ENCODE measurements around the gene ZNF341.

The ZNF341 gene

DNA sequence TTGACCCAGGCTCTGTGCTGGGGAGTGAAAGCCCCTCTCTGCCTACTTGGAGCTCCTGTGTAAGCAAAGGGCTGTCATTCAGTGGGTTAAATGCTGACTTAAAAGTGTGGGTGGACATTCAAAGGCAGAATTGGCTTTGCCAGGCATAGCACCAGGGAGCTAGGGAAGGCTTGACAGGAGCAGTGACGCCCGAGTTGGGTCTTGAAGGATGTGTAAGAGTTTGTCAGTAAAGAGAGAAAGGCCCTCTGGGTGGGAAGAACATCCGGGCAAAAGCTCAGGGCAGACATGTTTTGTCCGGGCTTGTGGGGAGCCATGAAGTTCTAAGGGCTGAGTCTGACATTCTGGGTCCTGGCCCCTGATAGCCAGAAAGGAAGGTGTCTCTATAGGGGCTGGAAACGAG, 51.5 kb downstream of the ZNF341 start:
- Histone ChIP-seq H3K27me3 (replicated peaks) (no peaks in the 10 kb centered on the region), H3K4me3 (ENCODE audit: low read depth, low read length) (no peak overlapping the region), H3K27ac (no peak overlapping the region), H3K36me3 (replicated peaks) (no peaks in the 10 kb centered on the region)
- TF ChIP-seq, protein P1, sequence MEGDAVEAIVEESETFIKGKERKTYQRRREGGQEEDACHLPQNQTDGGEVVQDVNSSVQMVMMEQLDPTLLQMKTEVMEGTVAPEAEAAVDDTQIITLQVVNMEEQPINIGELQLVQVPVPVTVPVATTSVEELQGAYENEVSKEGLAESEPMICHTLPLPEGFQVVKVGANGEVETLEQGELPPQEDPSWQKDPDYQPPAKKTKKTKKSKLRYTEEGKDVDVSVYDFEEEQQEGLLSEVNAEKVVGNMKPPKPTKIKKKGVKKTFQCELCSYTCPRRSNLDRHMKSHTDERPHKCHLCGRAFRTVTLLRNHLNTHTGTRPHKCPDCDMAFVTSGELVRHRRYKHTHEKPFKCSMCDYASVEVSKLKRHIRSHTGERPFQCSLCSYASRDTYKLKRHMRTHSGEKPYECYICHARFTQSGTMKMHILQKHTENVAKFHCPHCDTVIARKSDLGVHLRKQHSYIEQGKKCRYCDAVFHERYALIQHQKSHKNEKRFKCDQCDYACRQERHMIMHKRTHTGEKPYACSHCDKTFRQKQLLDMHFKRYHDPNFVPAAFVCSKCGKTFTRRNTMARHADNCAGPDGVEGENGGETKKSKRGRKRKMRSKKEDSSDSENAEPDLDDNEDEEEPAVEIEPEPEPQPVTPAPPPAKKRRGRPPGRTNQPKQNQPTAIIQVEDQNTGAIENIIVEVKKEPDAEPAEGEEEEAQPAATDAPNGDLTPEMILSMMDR (IDR thresholded peaks at IDR 0.05; ENCODE audit: low read depth, low read length, missing control alignments) = no peak
- in situ Hi-C loops (cut with HindIII; ENCODE audit: low pct_ligation_motif_present, low sequenced_read_pairs) = no loop called here
- no peak for DNase-seq

DNA sequence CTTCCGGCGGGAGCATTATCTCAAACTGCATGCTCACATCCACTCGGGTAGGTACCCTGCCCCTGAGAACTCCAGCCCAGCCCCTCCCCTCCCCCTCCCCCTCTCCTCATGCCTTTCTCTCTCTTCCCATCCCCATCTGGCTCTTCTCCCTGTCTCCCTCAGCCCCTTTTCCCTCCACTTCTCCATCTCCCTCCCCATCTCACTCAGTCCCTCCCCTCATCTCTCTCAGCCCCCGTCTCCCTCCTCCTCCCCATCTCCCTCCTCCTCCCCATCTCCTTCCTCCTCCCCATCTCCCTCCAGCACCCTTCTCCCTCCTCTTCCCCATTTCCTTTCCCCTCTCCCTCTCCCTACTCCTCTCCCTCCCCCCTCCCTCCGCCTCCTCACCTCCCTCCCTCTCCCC, 52.0 kb downstream of the ZNF341 start:
- no peaks in the 10 kb centered on the region for H3K27me3 ChIP-seq (replicated peaks)
- TF ChIP-seq, protein P1 (IDR thresholded peaks at IDR 0.05; ENCODE audit: low read depth, low read length, missing control alignments) = no peak
- no peak overlapping the region for H3K4me3 ChIP-seq (ENCODE audit: low read depth, low read length)
- in situ Hi-C loops (cut with HindIII; ENCODE audit: low pct_ligation_motif_present, low sequenced_read_pairs) = no loop called here
- no peak for DNase-seq
- no peaks in the 10 kb centered on the region for H3K36me3 ChIP-seq (replicated peaks)
- H3K27ac ChIP-seq = no peak overlapping the region

DNA sequence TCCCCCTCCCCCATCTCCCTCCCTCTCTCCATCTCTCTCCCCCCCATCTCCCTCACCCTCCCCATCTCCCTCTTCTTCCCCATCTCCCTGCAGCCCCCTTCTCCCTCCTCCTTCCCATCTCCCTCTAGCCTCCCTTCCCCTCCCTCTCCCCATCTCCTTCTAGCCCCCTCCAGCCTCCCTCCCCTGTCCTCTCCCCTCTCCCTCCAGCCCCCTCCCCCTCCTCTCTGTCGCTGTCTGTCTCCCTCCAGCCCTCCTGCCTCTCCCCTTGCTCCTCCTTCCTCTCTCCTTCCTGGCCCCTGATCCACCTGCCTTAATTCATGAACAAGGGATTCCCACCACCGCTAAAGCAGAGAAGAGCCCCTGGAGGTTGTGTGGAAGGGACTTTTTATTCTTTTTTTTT, 52.4 kb downstream of the ZNF341 start:
- Histone ChIP-seq H3K36me3 (replicated peaks) (no peaks in the 10 kb centered on the region), H3K27ac (no peak overlapping the region), H3K4me3 (ENCODE audit: low read depth, low read length) (no peak overlapping the region), H3K27me3 (replicated peaks) (no peaks in the 10 kb centered on the region)
- TF ChIP-seq, protein P1 (IDR thresholded peaks at IDR 0.05; ENCODE audit: low read depth, low read length, missing control alignments) = no peak
- no peak for DNase-seq
- in situ Hi-C loops (cut with HindIII; ENCODE audit: low pct_ligation_motif_present, low sequenced_read_pairs) = no loop called here

DNA sequence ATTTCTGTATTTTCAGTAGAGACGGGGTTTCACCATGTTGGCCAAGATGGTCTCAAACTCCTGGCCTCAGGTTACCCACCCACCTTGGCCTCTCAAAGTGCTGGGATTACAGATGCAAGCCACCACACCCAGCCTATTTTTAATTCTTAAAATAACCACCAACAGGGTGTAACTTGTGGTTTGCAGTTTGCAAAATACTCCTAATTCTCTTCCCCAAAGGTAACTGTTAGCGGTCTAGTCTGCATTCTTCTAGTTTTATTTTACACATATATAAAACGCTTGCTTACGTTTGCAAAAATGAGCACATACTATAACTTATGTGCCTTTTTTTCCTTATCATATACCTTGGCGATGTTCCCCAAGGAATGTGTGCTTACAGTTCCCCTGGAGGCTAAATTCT, 53.7 kb downstream of the ZNF341 start:
- no peak overlapping the region for H3K4me3 ChIP-seq (ENCODE audit: low read depth, low read length)
- DNase-seq = no peak
- H3K27me3 ChIP-seq (replicated peaks) = no peaks in the 10 kb centered on the region
- H3K27ac ChIP-seq = no peak overlapping the region
- TF ChIP-seq, protein P1 (IDR thresholded peaks at IDR 0.05; ENCODE audit: low read depth, low read length, missing control alignments) = no peak
- in situ Hi-C loops (cut with HindIII; ENCODE audit: low pct_ligation_motif_present, low sequenced_read_pairs) = no loop called here
- H3K36me3 ChIP-seq (replicated peaks) = no peaks in the 10 kb centered on the region

DNA sequence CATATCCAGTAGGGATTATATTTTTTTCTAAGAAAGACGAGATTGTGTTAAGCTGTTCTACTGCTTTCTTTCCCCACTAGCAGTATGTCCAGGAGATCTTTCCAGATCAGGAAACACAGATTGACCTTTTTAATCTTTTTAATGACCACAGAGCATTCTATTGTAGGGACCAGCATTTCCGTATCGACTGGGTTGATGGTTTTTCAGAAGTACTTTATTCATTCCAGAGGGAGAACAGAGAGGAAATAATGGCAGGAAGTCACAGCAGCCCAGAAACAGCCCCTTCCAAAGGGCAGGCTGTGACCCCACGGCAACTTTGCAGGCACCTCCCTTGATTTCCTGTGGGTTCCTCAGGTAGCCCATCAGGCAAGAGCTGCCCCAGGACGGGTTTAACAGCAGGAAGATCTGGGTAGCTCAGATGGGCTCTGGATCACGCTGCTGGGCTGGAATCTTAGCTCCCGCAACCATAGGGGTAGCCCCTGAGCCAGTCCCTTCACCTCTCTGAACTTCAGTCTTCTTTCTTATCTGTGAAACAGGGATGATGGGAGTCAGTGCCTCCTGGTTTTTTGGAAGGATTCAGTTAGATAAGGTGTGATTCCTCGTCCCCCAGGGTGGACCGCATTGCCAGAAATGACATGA, 55.6 kb downstream of the ZNF341 start:
- Histone ChIP-seq H3K36me3 (replicated peaks) (no peaks in the 10 kb centered on the region), H3K27ac (no peak overlapping the region), H3K27me3 (replicated peaks) (no peaks in the 10 kb centered on the region), H3K4me3 (ENCODE audit: low read depth, low read length) (no peak overlapping the region)
- DNase-seq = no peak
- in situ Hi-C loops (cut with HindIII; ENCODE audit: low pct_ligation_motif_present, low sequenced_read_pairs) = no loop called here
- TF ChIP-seq, protein P1 (IDR thresholded peaks at IDR 0.05; ENCODE audit: low read depth, low read length, missing control alignments) = no peak

All from brain microvascular endothelial cell (primary cell).